ENCODE results near the gene TNFAIP3. TPM values are rescaled to one million over a fixed set of nuclear protein-coding genes. Genes with fewer than 3 reads are reported as not detected.

Gene TNFAIP3
- total RNA-seq, 4 donors from 2014 or later: 21.0 to 54.3 (median 29.8) TPM

- intact Hi-C loops (cut with DNase I): no loop called here
- Histone ChIP-seq H3K4me1 (peaks cover 12 to 60% (median 49%) of the 10 kb centered on the region in 4 donors), H3K4me3 (no peak overlapping the region), H3K27me3 (no peaks in the 10 kb centered on the region), H3K9me3 (no peaks in the 10 kb centered on the region), H3K36me3 (peaks cover 72 to 91% (median 86%) of the 10 kb centered on the region in 4 donors), H3K27ac (replicated peaks in 1 of 4) (peak overlapping the region; percentile 45 to 57 (median 51))
- WGBS: 92% methylated on average over 7 of the region's 7 CpGs
- TF ChIP-seq EP300 (IDR thresholded peaks at IDR 0.05) (no peak), POLR2AphosphoS5 (IDR thresholded peaks at IDR 0.05) (no peak), CTCF (IDR thresholded peaks at IDR 0.05) (no peak), POLR2A (IDR thresholded peaks at IDR 0.05; ENCODE audit: low read depth) (no peak)
- DNase-seq (ENCODE audit: extremely low spot score): no peak
These were observed 12.2 kb downstream of the TNFAIP3 start for GRCh38 chr6:137879299-137879698.

GRCh38 chr6:137879885-137880745 lies 13.1 kb downstream of the TNFAIP3 start:
- TF ChIP-seq POLR2AphosphoS5 (IDR thresholded peaks at IDR 0.05) (no peak), EP300 (IDR thresholded peaks at IDR 0.05) (no peak), CTCF (IDR thresholded peaks at IDR 0.05) (no peak), POLR2A (IDR thresholded peaks at IDR 0.05; ENCODE audit: low read depth) (no peak)
- Histone ChIP-seq H3K27ac (replicated peaks in 1 of 4) (peak overlapping the region; percentile 45 to 57 (median 51)), H3K27me3 (no peaks in the 10 kb centered on the region), H3K9me3 (no peaks in the 10 kb centered on the region), H3K4me3 (no peak overlapping the region), H3K36me3 (peaks cover 66 to 83% (median 79%) of the 10 kb centered on the region in 4 donors), H3K4me1 (peaks cover 12 to 52% (median 42%) of the 10 kb centered on the region in 4 donors)
- 67% methylated on average over 11 of the region's 13 CpGs for WGBS
- intact Hi-C loops (cut with DNase I): no loop called here
- DNase-seq (ENCODE audit: extremely low spot score): no peak

- TF ChIP-seq POLR2AphosphoS5 (IDR thresholded peaks at IDR 0.05): no peak
- no peak for TF ChIP-seq CTCF (IDR thresholded peaks at IDR 0.05)
- no peak for TF ChIP-seq POLR2A (IDR thresholded peaks at IDR 0.05; ENCODE audit: low read depth)
- TF ChIP-seq EP300 (IDR thresholded peaks at IDR 0.05): no peak
- intact Hi-C loops (cut with DNase I): no loop called here
- WGBS: 82% methylated on average over 10 of the region's 21 CpGs
- DNase-seq (ENCODE audit: extremely low spot score): no peak
- peaks cover 12 to 47% (median 39%) of the 10 kb centered on the region in 4 donors for H3K4me1 ChIP-seq
- peaks cover 58 to 75% (median 71%) of the 10 kb centered on the region in 4 donors for H3K36me3 ChIP-seq
- no peak overlapping the region for H3K4me3 ChIP-seq
- peak overlapping the region in 3 of 4 donors; percentile 27 to 57 (median 52) for H3K27ac ChIP-seq (replicated peaks in 1 of 4)
- H3K27me3 ChIP-seq: no peaks in the 10 kb centered on the region
- H3K9me3 ChIP-seq: no peaks in the 10 kb centered on the region
These were observed 13.9 kb downstream of the TNFAIP3 start for GRCh38 chr6:137880746-137881521.

- no peaks in the 10 kb centered on the region for H3K9me3 ChIP-seq
- H3K27me3 ChIP-seq: no peaks in the 10 kb centered on the region
- no peak for DNase-seq (ENCODE audit: extremely low spot score)
- H3K27ac ChIP-seq (replicated peaks in 1 of 4): peak overlapping the region in 1 of 4 donors; percentile 23
- H3K4me3 ChIP-seq: no peak overlapping the region
- H3K36me3 ChIP-seq: peaks cover 52 to 69% (median 65%) of the 10 kb centered on the region in 4 donors
- WGBS: 83% methylated on average over 9 of the region's 9 CpGs
- no peak for TF ChIP-seq POLR2A (IDR thresholded peaks at IDR 0.05; ENCODE audit: low read depth)
- no peak for TF ChIP-seq POLR2AphosphoS5 (IDR thresholded peaks at IDR 0.05)
- TF ChIP-seq EP300 (IDR thresholded peaks at IDR 0.05): no peak
- TF ChIP-seq CTCF (IDR thresholded peaks at IDR 0.05): no peak
- intact Hi-C loops (cut with DNase I): no loop called here
- H3K4me1 ChIP-seq: peaks cover 12 to 47% (median 39%) of the 10 kb centered on the region in 4 donors
These were observed 14.4 kb downstream of the TNFAIP3 start for GRCh38 chr6:137881522-137881886.

Measured in esophagus muscularis mucosa (tissue), 4 donors.